Measurements from ENCODE around the gene ATG2B.
"Not testable (repeated sequence)": the region's sequence is repeated elsewhere in the genome, so short reads cannot be mapped to it uniquely, and the experiment has no call there.

ATG2B gene

GRCh38 chr14:96383445-96383844 lies 20.3 kb upstream of the ATG2B start:
- DNase-seq, result no peak

- DNase-seq, result no peak
Measured at GRCh38 chr14:96380735-96381134, 17.6 kb upstream of the ATG2B start.

- no peak for DNase-seq
Measured at GRCh38 chr14:96376093-96376492, 13.0 kb upstream of the ATG2B start.

GRCh38 chr14:96373538-96373937 lies 10.4 kb upstream of the ATG2B start:
- DNase-seq, result no peak

GRCh38 chr14:96370528-96370927 lies 7.4 kb upstream of the ATG2B start:
- no peak for DNase-seq

GRCh38 chr14:96368534-96368933 lies 5.4 kb upstream of the ATG2B start:
- DNase-seq, result no peak

- DNase-seq, result no peak
Measured at GRCh38 chr14:96364962-96365361, 1.8 kb upstream of the ATG2B start.

- DNase-seq, result peak in 38 of 56 donors; percentile 4 to 65 (median 37)
Measured at GRCh38 chr14:96363751-96364336, 703 bp upstream of the ATG2B start.

- DNase-seq, result peak in 37 of 56 donors; percentile 7 to 70 (median 38)
Measured at GRCh38 chr14:96362071-96362964, 823 bp downstream of the ATG2B start.

- DNase-seq, result no peak
Measured at GRCh38 chr14:96359959-96360358, 3.2 kb downstream of the ATG2B start.

GRCh38 chr14:96357216-96357615 lies 5.9 kb downstream of the ATG2B start:
- no peak for DNase-seq

GRCh38 chr14:96354246-96354645 lies 8.9 kb downstream of the ATG2B start:
- no peak for DNase-seq

- no peak for DNase-seq
Measured at GRCh38 chr14:96352708-96353107, 10.4 kb downstream of the ATG2B start.

- DNase-seq, result no peak
Measured at GRCh38 chr14:96351986-96352385, 11.2 kb downstream of the ATG2B start.

- DNase-seq, result peak in 1 of 56 donors; percentile 5
Measured at GRCh38 chr14:96349286-96350075, 13.7 kb downstream of the ATG2B start.

GRCh38 chr14:96347957-96348356 lies 15.2 kb downstream of the ATG2B start:
- not testable (repeated sequence) for DNase-seq

- no peak for DNase-seq
Measured at GRCh38 chr14:96345669-96346068, 17.5 kb downstream of the ATG2B start.

- no peak for DNase-seq
Measured at GRCh38 chr14:96341323-96341722, 21.8 kb downstream of the ATG2B start.

GRCh38 chr14:96338551-96338950 lies 24.6 kb downstream of the ATG2B start:
- DNase-seq, result no peak

GRCh38 chr14:96324219-96324618 lies 38.9 kb downstream of the ATG2B start:
- DNase-seq, result no peak

- DNase-seq, result no peak
Measured at GRCh38 chr14:96320605-96321004, 42.5 kb downstream of the ATG2B start.

GRCh38 chr14:96318836-96319235 lies 44.3 kb downstream of the ATG2B start:
- DNase-seq, result peak in 1 of 56 donors; percentile 28
